ENCODE data around the gene CAPRIN1.

DNA sequence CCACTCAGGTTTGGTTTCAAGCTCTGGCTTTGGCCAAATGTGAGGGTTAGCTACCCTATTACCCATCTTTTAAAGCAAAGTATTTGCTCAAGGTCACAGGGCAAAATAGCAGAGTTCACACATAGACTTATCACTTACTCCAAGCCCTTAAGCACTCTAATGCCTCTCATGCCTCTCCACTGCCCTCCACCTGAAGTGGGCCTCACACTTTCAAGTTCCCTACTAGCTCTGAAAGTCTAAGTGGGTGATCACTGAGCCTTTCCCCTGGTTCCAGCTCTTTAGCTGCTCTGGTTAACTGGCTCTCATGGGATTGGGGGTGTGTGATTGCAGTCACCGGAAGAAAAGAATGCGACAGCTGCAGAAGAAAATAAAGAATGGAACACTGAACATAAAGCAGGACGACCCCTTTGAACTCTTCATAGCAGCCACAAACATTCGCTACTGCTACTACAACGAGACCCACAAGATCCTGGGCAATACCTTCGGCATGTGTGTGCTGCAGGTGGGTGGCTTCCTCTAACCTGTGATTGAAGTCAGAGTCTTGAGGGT lies 60.3 kb downstream of the CAPRIN1 start:
- TF ChIP-seq, protein P1, sequence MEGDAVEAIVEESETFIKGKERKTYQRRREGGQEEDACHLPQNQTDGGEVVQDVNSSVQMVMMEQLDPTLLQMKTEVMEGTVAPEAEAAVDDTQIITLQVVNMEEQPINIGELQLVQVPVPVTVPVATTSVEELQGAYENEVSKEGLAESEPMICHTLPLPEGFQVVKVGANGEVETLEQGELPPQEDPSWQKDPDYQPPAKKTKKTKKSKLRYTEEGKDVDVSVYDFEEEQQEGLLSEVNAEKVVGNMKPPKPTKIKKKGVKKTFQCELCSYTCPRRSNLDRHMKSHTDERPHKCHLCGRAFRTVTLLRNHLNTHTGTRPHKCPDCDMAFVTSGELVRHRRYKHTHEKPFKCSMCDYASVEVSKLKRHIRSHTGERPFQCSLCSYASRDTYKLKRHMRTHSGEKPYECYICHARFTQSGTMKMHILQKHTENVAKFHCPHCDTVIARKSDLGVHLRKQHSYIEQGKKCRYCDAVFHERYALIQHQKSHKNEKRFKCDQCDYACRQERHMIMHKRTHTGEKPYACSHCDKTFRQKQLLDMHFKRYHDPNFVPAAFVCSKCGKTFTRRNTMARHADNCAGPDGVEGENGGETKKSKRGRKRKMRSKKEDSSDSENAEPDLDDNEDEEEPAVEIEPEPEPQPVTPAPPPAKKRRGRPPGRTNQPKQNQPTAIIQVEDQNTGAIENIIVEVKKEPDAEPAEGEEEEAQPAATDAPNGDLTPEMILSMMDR (IDR thresholded peaks at IDR 0.05; ENCODE audit: insufficient read depth, low read length) = no peak
- TF ChIP-seq GABPA (IDR thresholded peaks at IDR 0.05; ENCODE audit: low read depth) (no peak), POLR2AphosphoS5 (IDR thresholded peaks at IDR 0.05; ENCODE audit: low read depth) (no peak)
- TF ChIP-seq, protein P2, sequence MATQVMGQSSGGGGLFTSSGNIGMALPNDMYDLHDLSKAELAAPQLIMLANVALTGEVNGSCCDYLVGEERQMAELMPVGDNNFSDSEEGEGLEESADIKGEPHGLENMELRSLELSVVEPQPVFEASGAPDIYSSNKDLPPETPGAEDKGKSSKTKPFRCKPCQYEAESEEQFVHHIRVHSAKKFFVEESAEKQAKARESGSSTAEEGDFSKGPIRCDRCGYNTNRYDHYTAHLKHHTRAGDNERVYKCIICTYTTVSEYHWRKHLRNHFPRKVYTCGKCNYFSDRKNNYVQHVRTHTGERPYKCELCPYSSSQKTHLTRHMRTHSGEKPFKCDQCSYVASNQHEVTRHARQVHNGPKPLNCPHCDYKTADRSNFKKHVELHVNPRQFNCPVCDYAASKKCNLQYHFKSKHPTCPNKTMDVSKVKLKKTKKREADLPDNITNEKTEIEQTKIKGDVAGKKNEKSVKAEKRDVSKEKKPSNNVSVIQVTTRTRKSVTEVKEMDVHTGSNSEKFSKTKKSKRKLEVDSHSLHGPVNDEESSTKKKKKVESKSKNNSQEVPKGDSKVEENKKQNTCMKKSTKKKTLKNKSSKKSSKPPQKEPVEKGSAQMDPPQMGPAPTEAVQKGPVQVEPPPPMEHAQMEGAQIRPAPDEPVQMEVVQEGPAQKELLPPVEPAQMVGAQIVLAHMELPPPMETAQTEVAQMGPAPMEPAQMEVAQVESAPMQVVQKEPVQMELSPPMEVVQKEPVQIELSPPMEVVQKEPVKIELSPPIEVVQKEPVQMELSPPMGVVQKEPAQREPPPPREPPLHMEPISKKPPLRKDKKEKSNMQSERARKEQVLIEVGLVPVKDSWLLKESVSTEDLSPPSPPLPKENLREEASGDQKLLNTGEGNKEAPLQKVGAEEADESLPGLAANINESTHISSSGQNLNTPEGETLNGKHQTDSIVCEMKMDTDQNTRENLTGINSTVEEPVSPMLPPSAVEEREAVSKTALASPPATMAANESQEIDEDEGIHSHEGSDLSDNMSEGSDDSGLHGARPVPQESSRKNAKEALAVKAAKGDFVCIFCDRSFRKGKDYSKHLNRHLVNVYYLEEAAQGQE (IDR thresholded peaks at IDR 0.05; ENCODE audit: insufficient replicate concordance, low read depth) = no peak

Measured in HL-60 (cell line).